Measurements from ENCODE around the gene APOA1.
A peak's percentile ranks its signal among the peaks of the same experiment; 100 is the strongest.

Gene APOA1

GRCh38 chr11:116842909-116843308 lies 5.5 kb upstream of the APOA1 start:
- TF ChIP-seq CTCF (IDR thresholded peaks at IDR 0.05; ENCODE audit: low read depth, low read length): no peak
- H3K4me3 ChIP-seq (ENCODE audit: low read depth, low read length): no peak overlapping the region

- H3K4me3 ChIP-seq (ENCODE audit: low read depth, low read length): no peak overlapping the region
- TF ChIP-seq CTCF (IDR thresholded peaks at IDR 0.05; ENCODE audit: low read depth, low read length): no peak
Observed at GRCh38 chr11:116842117-116842516, 4.7 kb upstream of the APOA1 start.

- H3K4me3 ChIP-seq (ENCODE audit: low read depth, low read length): no peak overlapping the region
- no peak for TF ChIP-seq CTCF (IDR thresholded peaks at IDR 0.05; ENCODE audit: low read depth, low read length)
Observed at GRCh38 chr11:116840746-116841296, 3.4 kb upstream of the APOA1 start.

GRCh38 chr11:116840224-116840745 lies 2.9 kb upstream of the APOA1 start:
- H3K4me3 ChIP-seq (ENCODE audit: low read depth, low read length): no peak overlapping the region
- TF ChIP-seq CTCF (IDR thresholded peaks at IDR 0.05; ENCODE audit: low read depth, low read length): peak; percentile 18; the same call in 1 of the 2 replicates

- no peak for TF ChIP-seq CTCF (IDR thresholded peaks at IDR 0.05; ENCODE audit: low read depth, low read length)
- no peak overlapping the region for H3K4me3 ChIP-seq (ENCODE audit: low read depth, low read length)
Observed at GRCh38 chr11:116838321-116839084, 1.1 kb upstream of the APOA1 start.

- no peak overlapping the region for H3K4me3 ChIP-seq (ENCODE audit: low read depth, low read length)
- no peak for TF ChIP-seq CTCF (IDR thresholded peaks at IDR 0.05; ENCODE audit: low read depth, low read length)
Observed at GRCh38 chr11:116836632-116836991, 810 bp downstream of the APOA1 start.
